NCI-H345 (cell line): Measurements from ENCODE around the gene ZNF700.
"Not testable (repeated sequence)": the region's sequence is repeated elsewhere in the genome, so short reads cannot be mapped to it uniquely, and the experiment has no call there.

Experiments used
- DNase-seq: peaks from one replicate; lab custom pipeline; 2025; lab: John Stamatoyannopoulos, UW

The ZNF700 gene

GRCh38 chr19:11989112-11989456 is 64.2 kb downstream of the ZNF700 start:
- no peak for DNase-seq

- not testable (repeated sequence) for DNase-seq
Observed at GRCh38 chr19:11991921-11992320, 67.0 kb downstream of the ZNF700 start.

GRCh38 chr19:11995174-11995573 is 70.3 kb downstream of the ZNF700 start:
- no peak for DNase-seq
